Measurements from ENCODE around the gene OSBP. TPM values are rescaled to one million over a fixed set of nuclear protein-coding genes. Genes with fewer than 3 reads are reported as not detected.

Gene OSBP
- total and polyA plus RNA-seq, 11 donors, result 12.0 to 48.3 (median 32.3) TPM

GRCh38 chr11:59658036-59658435 is 42.5 kb upstream of the OSBP start:
- TF ChIP-seq CTCF (IDR thresholded peaks at IDR 0.05), result no peak

GRCh38 chr11:59654893-59655292 is 39.3 kb upstream of the OSBP start:
- 59 to 70% (median 62%) methylated on average over 4 of the region's 4 CpGs for WGBS, 4 donors
- Histone ChIP-seq H3K36me3 (peaks cover 0 to 100% (median 94%) of the 10 kb centered on the region in 9 donors), H3K27ac (no peak overlapping the region), H3K9me3 (no peaks in the 10 kb centered on the region), H3K4me3 (no peak overlapping the region), H3K4me1 (peaks cover 0 to 4% (median 0%) of the 10 kb centered on the region in 12 donors), H3K27me3 (no peaks in the 10 kb centered on the region)
- TF ChIP-seq CTCF (IDR thresholded peaks at IDR 0.05) (no peak), POLR2A (IDR thresholded peaks at IDR 0.05) (no peak)
- ATAC-seq, result no peak
- intact Hi-C loops (cut with DNase I), result loop anchor here in 4 of 10 donors (10.0 kb wide), 2 partner anchors 50 to 60 kb away; no protein-coding TSS in a partner anchor
- DNase-seq, result no peak

More at GRCh38 chr11:59658036-59658435, 42.5 kb upstream of the OSBP start:
- no peak for DNase-seq
- intact Hi-C loops (cut with DNase I), result loop anchor here in 4 of 10 donors (10.0 kb wide), 2 partner anchors 53 to 63 kb away; no protein-coding TSS in a partner anchor
- peaks cover 0 to 100% (median 89%) of the 10 kb centered on the region in 9 donors for H3K36me3 ChIP-seq
- H3K9me3 ChIP-seq, result no peaks in the 10 kb centered on the region
- H3K4me3 ChIP-seq, result no peak overlapping the region
- H3K4me1 ChIP-seq, result peaks cover 0 to 33% (median 0%) of the 10 kb centered on the region in 12 donors
- 98 to 99% (median 98%) methylated on average over 5 of the region's 5 CpGs for WGBS, 4 donors
- no peak overlapping the region for H3K27ac ChIP-seq
- ATAC-seq, result no peak
- H3K27me3 ChIP-seq, result no peaks in the 10 kb centered on the region

GRCh38 chr11:59647245-59647980 is 31.8 kb upstream of the OSBP start:
- no peak for ATAC-seq
- intact Hi-C loops (cut with DNase I), result no loop called here
- Histone ChIP-seq H3K36me3 (peaks cover 0 to 98% (median 96%) of the 10 kb centered on the region in 9 donors), H3K9me3 (no peaks in the 10 kb centered on the region), H3K4me1 (no peaks in the 10 kb centered on the region), H3K27me3 (no peaks in the 10 kb centered on the region), H3K27ac (no peak overlapping the region), H3K4me3 (no peak overlapping the region)
- TF ChIP-seq POLR2A (IDR thresholded peaks at IDR 0.05), result no peak
- no peak for DNase-seq
- WGBS, 4 donors, result 78 to 83% (median 80%) methylated on average over 3 of the region's 3 CpGs

- Histone ChIP-seq H3K27ac (no peak overlapping the region), H3K4me3 (no peak overlapping the region), H3K9me3 (no peaks in the 10 kb centered on the region), H3K36me3 (peaks cover 0 to 98% (median 96%) of the 10 kb centered on the region in 9 donors), H3K4me1 (no peaks in the 10 kb centered on the region), H3K27me3 (no peaks in the 10 kb centered on the region)
- DNase-seq (no peak), ATAC-seq (no peak)
- 76 to 83% (median 78%) methylated on average over 3 of the region's 3 CpGs for WGBS, 4 donors
- TF ChIP-seq POLR2A (IDR thresholded peaks at IDR 0.05), result no peak
- no peak for TF ChIP-seq CTCF (IDR thresholded peaks at IDR 0.05)
- intact Hi-C loops (cut with DNase I), result loop anchor here in 1 of 10 donors (5.0 kb wide), 1 partner anchor 42 kb away; no protein-coding TSS in a partner anchor
Measured at GRCh38 chr11:59644528-59644927, 29.0 kb upstream of the OSBP start.

Data from heart left ventricle (tissue), 16 donors.